SW480 (cell line): ENCODE data around the gene NQO2.
"Not testable (repeated sequence)": the region's sequence is repeated elsewhere in the genome, so short reads cannot be mapped to it uniquely, and the experiment has no call there.

Experiments
- DNase-seq: peaks from one replicate; pipeline ENCODE4 v3.0.0-alpha.2; 2016; ENCODE audit warnings: low spot score

The NQO2 gene

DNA sequence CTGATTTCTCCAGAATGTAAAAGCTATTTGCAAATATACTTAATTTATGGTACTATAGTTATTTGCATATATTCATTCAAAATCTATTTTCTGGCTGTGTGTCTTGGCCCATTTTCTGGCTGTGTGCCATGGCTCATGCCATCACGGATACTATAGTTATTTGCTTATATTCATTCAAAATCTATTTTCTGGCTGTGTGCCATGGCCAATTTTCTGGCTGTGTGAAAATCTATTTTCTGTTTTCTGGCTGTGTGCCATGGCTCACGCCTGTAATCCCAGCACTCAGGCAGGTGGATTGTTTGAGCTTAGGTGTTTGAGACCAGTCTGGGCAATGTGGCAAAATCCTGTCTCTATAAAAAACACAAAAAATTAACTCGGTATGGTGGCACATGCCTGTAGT lies 39.7 kb downstream of the NQO2 start:
- DNase-seq = no peak

DNA sequence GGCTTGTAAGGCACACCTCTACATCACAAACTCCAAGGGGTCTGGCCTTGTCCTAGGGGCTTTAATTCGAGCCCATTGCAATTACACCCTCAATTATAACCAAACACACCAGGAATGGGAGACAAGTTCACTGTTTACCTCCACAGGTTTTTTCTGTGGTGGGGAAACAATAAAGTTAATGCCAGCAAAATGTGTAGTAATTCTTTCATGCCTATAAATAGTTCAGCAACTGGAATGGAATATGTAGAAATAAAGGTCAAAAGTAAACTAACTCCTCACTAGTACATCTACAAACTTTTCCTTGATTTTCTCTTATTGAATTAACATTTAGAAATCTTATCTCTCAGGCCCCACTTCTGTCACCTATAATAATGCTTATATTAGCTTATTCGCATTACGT lies 41.5 kb downstream of the NQO2 start:
- DNase-seq = no peak

DNA sequence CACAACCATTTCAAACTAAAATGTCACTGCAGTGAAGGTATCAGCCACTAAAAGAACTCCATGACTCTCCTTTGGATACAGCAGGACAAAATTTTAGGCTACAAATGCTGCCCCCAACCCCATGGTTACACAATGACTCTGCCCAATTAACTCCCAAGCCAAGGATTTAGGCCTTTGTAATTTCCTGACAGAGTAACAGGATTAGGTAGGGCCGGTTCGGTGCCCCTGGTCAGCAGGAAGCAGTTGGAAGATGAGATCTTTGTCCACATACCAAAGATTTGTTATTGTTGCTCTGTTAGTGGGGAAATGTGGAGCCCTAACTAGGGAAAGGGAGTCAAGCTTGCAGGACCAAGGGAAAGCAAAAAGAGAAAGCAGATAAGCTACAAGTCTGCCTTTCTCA lies 41.9 kb downstream of the NQO2 start:
- DNase-seq = no peak

DNA sequence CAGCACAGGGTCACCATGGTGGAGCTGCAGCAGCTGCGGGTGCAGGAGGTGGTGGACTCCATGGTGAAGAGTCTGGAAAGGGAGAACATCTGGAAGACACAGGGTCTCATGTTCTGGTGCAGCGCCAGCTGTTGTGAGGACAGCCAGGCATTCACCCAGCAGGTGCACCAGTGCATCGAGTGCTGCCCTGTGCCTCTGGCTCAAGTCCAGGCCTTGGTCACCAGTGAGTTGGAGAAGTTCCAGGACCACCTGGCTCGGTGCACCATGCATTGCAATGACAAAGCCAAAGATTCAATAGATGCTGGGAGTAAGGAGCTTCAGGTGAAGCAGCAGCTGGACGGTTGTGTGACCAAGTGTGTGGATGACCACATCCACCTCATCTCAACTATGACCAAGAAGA lies 45.7 kb downstream of the NQO2 start:
- no peak for DNase-seq

DNA sequence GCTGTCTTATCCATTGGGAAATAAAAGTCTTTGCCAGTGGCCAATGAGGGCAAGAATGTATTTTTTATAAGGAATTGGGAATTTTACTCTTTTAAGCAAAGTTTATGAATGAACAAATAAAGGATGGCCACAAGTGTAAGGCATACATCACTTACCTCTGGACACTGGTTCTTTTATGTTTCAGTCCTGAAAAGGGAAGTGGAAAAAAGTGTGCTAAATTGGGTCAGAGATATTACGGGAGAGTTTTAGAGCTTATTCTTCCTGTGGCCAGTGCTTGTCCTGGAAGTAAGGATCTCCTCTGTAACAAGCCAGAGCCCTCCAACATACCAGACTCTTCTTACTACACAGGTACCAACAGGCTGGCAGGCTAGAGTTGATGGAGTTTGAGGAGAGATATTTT lies 46.1 kb downstream of the NQO2 start:
- DNase-seq = no peak

DNA sequence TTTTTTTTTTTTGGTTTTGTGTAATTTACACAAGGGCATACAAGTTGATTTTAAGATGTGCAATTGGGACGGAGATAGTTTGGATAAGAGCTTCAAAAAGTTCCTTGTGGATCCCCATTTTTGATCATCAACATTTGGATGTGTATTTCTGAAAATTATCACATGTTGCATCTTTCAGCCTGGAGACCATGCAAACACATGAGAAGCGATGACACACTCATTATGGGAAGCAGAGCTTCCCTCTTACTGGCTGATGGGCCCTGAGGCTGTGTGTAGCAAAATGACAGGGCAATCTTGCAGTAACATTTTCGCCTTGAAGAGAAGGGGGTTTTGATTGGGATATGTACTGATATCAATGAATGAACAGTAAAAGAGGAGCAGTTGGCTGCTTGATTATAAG lies 46.6 kb downstream of the NQO2 start:
- no peak for DNase-seq

DNA sequence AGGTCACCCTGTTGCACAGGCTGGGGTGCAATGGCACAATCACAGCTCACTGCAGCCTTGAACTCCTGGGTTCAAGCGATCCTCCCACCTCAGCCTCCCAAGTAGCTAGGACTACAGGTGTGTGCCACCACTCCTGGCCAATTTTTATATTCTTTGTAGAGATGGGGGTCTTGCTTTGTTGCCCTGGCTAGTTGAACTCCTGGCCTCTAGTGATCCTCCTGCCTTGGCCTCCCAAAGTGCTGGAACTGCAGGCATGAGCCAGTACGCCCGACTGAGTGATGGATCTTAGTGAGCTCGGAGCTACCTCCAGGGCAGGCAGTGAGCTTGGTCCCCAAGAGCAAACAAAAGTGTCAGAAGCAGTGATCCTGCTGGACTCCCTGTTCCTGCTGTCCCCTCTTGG lies 48.3 kb downstream of the NQO2 start:
- not testable (repeated sequence) for DNase-seq

DNA sequence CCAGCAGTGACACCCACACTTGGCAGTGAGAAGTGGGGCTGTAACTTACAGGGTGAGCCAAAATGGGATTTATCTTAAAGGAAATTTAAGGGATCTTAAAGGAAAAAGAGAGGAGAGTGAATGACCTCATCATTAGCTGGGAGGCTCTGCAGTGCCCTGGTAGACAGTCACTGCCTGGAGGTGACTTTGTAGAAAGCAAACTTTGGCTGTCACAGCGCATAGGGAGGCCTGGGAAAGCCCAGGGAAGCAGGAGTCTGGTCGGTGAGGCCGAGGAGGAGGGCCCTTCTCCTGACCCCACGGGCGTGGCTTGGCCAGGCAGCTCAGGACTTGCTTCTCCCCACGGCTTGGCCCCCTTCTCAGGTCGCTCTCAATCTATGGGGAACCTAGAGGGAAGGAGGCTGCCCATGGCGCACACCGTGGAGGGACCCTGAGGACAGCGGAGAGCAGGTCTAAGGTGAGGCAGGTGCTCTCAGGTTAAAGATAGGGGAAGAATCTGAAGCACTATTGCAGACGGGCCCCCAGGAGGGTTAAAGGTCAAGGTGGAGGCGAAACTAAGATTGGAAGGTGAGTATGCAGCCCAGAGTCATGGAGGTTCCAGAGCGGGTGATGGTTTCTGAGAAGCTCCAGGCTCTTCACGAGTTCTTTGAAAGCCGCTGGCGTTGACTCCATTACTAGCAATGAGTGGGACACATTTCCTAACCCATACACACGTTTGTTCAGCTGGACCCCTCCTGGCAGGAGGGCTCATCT lies 53.0 kb downstream of the NQO2 start:
- no peak for DNase-seq

DNA sequence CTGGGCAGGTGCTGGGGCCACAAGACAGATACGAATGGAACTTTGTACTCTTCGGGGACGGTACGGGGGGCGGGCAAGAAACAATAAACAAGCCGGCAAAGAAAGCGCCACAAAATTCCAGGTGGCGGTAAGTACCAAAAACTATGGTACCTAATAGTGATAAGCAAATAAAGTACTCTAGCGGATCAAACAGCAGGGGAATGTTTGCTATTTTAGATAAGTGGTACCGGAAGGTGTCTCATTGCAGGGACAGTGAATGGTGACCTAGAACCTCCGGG lies 53.5 kb downstream of the NQO2 start:
- no peak for DNase-seq

DNA sequence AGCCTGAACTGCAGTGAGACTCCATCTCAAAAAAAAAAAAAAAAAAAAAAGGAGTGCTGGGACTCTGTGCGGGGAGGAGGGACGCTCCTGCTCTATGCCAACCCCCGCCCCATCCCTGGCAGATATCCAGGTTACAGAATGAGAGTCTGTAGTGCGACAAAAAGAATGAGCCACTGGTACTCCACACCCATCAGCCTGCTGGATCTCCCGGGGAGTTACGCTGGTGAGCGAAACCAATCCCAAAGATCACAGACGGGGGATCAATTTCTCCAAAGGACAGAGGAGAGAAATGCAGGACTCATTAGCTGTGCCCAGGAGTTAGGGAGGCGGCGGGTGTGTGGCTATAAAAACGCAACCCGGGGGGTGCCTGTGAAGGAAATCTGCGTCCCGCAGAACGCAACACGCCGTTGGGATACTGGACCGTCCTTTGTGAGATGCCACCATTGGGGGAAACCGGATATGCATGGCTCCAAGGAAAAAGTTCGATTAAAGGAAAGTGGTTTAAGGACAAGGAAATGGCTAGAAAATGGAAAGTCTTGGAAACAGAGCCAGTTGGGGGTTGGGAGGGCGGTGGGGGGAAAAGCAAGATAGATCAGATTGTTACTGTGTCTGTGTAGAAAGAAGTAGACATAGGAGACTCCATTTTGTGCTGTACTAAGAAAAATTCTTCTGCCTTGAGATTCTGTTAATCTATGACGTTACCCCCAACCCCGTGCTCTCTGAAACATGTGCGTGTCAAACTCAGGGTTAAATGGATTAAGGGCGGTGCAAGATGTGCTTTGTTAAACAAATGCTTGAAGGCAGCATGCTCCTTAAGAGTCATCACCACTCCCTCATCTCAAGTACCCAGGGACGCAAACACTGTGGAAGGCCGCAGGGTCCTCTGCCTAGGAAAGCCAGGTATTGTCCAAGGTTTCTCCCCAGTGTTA lies 54.8 kb downstream of the NQO2 start:
- not testable (repeated sequence) for DNase-seq

DNA sequence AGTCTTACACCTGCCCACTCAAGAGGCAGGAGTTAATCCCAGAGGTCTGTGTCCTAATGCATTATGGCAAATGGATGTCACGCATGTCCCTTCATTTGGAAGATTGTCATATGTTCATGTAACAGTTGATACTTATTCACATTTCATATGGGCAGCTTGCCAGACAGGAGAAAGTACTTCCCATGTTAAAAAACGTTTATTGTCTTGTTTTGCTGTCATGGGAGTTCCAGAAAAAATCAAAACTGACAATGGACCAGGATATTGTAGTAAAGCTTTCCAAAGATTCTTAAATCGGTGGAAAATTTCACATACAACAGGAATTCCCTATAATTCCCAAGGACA lies 55.4 kb downstream of the NQO2 start:
- not testable (repeated sequence) for DNase-seq

DNA sequence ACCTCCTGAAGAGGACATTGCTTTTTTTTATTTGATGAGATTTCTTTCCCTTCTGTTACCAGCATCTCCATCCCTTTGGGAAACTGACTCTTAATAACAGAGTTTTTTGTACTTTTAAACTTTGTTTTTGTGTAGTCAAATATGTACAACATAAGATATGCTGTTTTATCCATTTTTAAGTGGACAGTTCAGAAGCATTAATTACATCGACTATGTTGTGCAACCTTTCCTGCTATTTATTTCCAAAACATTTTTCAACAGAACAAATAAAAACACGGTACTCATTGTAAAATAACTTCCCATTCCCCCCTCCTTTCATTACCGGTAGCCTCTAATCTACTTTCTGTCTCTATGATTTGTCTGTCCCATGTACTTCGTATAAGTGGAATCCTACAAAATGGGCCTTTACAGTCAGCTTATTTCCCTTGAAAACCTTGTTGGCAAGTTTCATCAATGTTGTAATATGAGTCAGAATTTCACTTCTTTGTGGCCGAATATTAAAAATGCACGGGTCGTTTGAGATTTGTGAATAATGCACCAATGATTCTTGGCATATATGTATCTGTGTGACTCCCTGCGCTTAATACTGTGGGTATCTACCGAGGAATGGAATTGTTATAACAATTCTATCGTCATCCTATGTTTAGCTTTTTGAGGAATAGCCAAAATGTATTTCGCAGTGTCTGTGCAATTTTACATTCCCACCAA lies 57.5 kb downstream of the NQO2 start:
- no peak for DNase-seq

DNA sequence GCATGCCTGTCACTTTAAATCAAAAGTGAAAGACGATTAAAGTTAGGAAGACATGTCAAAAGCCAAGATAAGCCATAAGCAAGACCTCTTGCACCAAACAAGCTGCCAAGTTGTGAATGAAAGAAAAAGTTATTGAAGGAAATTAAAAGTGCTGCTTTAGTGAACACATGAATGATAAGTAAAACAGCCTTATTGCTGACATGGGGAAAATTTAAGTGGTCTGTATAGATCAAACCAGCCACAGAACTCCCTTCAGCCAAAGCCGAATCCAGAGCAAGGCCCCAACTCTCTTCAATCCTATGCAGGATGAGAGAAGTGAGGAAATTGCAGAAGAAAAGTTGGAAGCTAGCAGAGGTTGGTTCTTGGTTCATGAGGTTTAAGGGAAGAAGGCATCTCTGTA lies 59.3 kb downstream of the NQO2 start:
- DNase-seq = no peak

DNA sequence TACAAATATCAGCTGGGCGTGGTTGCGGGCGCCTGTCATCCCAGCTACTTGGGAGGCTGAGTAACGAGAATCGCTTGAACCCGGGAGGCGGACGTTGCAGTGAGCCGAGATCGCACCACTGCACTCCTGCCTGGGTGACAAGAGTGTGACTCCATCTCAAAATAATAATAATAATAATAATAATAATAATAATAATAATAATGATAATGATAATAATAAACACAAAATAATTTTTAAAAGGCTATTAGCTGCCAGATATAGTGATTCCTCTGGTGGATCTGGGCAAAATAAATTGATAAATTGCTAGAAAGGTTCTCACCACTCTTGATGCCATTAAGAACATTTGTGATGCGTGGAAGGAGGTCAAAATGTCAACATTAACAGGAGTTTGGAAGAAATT lies 60.4 kb downstream of the NQO2 start:
- not testable (repeated sequence) for DNase-seq

DNA sequence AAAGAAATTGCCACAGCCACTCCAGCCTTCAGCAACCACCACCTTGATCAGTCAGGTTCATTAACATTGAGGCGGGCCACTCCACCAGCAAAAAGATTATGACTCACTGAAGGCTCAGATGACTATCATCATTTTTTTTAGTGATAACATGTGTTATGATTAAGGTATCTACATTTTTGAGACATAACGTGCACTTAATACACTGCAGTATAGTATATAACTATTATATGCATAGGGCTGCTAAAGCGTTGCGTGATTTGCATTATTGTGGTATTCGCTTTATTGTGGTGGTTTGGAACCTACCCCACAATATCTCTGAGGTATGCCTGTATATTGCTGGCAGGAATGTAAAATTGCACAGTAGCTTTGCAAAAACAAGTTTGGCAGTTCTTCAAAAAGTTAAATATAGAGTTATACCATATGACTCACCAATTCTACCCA lies 61.8 kb downstream of the NQO2 start:
- peak; percentile 75 for DNase-seq

DNA sequence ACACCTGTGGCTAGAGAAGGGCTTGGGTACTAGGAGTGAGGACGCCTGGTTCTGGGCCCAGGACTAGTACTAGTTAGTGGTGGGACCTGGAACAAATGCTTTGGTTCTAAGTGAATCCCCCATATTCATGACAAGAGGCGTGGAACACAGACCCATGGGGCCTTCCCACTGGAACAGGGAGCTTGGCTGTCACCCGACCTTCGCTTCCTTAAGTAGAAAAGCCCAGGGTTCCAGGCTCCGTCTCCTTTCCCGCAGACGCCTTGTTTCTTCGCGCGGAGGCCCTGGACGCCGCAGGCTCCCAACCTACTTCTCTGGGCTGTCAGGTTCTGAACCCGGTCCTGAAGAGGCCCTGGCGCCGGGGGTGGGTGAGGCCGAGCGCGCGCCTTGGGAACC lies 63.6 kb downstream of the NQO2 start:
- DNase-seq = not testable (repeated sequence)

DNA sequence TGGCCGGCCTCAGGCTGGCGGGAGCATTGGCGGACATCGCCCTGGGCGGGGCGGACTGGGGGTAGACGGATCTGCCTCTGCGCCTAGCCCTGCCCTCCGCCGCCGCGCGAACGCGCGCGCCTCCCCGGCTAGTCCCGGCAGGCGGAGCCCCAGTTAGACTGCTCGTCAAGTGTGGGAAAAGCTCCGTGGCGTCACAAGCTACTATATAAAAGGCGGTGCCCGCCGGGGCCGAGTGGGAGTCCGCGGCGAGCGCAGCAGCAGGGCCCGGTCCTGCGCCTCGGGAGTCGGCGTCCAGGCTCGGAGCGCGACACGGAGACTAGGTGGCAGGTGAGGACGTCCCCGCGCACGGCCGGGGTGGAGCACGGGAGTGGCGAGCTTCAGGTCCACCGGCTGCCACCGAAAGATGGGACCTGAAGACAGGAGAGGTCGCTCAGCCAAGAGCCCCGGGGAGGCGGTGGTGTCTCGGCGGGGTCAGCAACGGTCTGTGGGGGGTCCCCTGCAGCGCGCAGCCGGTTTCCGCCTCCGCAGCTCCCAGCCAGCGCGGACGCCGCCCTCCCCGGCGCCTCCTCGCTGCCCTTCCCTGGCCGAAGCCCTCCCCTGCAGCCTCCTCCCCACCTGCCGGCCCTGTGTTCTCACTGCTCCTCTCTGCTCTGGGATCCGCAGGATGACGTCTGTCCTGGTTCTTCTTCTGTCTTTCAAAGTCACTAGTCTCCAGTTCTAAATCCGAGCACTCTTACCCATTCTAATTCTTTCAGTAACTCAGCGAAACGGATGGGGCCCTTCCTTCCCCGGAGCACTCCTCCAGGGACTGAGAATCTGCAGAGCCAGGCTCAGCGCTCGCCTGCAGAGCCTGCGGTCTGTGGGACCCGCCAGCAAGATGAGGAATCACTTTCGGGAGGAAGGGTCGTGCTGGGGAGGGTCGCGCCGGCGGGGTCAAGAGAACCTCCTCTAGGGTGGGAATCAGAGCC lies 64.3 kb downstream of the NQO2 start:
- DNase-seq = peak; percentile 84

DNA sequence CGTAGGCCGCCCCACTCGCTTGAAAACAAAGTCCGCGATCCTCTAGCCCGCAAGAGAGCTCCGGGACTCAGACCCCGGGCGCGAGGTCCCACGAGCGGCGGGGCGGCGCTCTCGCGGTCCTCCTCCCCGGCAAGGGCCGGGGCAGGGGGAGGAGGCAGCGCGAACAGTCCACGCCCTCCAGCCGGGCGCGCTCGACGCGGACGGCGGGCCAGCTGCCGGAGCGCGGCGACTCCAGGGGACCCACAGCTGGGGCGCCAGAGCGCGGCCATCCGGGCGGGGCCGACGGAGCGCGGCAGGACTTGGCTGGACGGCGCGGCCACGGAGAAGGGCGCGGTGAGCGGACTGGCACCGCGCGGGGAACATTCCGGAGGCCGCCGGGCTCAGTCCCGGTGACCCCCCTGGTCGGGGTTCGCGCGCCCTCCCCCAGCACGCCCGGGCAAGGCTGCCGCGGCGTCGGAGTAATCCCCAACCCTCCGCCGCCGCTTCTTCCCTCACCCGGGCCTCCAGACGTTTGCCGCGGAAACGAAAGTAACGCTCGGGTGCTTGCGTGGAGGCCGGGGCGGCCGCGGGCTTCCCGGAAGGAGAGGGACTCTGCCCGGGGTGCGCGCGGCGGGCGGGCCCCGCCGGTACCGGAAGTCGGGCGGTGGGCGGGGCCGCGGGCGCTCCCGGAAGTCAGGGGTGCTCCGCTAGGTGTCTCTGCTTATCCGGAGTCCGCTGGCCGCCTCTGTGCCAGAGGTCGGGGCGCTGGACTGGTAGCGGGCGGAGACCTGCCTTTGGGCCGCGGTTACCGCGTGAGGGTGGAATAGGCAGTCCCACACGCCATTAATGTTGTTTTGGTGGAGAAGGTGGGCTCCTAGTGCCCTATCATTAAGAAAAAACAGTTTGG lies 68.9 kb downstream of the NQO2 start, which contains the start of gene RIPK1:
Gene RIPK1 (plus strand): TSS at position 166 of the 886 bp plus-strand sequence. CDS start 8,330 bp downstream, outside the sequence.
- DNase-seq = peak; percentile 91
